ENCODE measurements around the gene POLR3C.

DNA sequence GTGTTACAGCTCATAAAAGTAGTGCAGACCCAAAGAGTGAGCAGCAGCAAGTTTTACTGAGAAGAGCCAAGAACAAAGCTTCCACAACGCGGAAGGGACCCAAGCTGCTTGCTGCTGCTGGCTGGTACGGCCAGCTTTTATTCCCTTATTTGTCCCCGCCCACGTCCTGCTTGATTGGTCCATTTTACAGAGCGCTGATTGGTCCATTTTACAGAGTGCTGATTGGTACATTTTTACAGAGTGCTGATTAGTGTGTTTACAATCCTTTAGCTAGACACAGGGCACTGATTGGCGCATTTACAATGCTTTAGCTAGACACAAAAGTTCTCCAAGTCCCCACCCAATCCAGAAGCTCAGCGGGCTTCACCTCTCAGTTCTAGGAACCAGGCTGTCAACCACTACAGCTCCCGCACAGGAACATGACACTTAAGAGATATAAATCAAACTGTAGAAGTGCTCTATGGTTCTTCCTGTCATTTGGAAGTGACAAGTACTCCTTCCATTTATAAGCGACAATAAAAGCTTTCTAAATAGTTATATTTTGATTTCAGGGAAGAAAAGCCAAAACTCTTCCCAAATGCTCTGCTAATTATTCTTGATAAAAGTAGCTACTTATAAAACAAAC lies 28.6 kb upstream of the POLR3C start:
- no peak for TF ChIP-seq TAF1 (IDR thresholded peaks at IDR 0.05; ENCODE audit: low read depth, low read length)
- no peak for TF ChIP-seq POLR2AphosphoS5 (IDR thresholded peaks at IDR 0.05; ENCODE audit: low read depth, low read length)
- no peak for TF ChIP-seq POLR2A (IDR thresholded peaks at IDR 0.05; ENCODE audit: low read depth, low read length)
- TF ChIP-seq SPI1 (IDR thresholded peaks at IDR 0.05; ENCODE audit: low read depth, low read length), result no peak
- no peak for TF ChIP-seq POU2F2 (IDR thresholded peaks at IDR 0.05; ENCODE audit: low read depth, low read length)
- no peak for TF ChIP-seq PAX5 (IDR thresholded peaks at IDR 0.05; ENCODE audit: insufficient read depth, low read length, severe bottlenecking)

All from GM12891 (cell line).